HFF-Myc (cell line): ENCODE measurements around the gene MTHFSD.

Source experiments
- DNase-seq: peaks from one replicate; pipeline ENCODE4 v3.0.0-alpha.2; 2011; ENCODE audit warnings: low read depth; ENCODE audit errors: extremely low read depth
- H3K4me3 ChIP-seq: replicated peaks from 2 replicates; pipeline ENCODE4 v1.5.1; 2011; ENCODE audit warnings: low read depth, mild to moderate bottlenecking, control low read depth, low read length
- TF ChIP-seq, protein P1 (sequence below): IDR thresholded peaks from 2 replicates; pipeline ENCODE4 v1.5.1; 2012; ENCODE audit warnings: mild to moderate bottlenecking, low read depth, low read length, control low read depth; ENCODE audit errors: missing control alignments

The MTHFSD gene

DNA sequence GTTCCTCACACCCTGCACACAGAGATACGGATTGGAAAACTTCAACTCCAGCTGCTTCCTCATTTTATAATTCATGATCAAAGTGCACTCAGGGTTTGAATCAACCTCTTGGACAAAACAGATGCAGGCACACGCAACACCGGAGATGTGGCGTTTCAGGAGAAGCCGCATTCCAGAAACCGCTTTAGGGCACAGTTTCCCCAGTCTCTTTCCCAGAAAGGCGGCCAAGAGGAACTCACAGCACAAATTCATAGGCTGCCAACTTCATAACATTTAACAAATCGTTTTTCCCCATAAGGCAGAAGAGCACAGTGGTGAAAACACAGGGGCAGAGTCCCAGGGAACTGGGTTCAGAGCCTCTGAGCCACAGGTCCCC, 8.4 kb downstream of the MTHFSD start:
- TF ChIP-seq, protein P1, sequence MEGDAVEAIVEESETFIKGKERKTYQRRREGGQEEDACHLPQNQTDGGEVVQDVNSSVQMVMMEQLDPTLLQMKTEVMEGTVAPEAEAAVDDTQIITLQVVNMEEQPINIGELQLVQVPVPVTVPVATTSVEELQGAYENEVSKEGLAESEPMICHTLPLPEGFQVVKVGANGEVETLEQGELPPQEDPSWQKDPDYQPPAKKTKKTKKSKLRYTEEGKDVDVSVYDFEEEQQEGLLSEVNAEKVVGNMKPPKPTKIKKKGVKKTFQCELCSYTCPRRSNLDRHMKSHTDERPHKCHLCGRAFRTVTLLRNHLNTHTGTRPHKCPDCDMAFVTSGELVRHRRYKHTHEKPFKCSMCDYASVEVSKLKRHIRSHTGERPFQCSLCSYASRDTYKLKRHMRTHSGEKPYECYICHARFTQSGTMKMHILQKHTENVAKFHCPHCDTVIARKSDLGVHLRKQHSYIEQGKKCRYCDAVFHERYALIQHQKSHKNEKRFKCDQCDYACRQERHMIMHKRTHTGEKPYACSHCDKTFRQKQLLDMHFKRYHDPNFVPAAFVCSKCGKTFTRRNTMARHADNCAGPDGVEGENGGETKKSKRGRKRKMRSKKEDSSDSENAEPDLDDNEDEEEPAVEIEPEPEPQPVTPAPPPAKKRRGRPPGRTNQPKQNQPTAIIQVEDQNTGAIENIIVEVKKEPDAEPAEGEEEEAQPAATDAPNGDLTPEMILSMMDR = no peak
- H3K4me3 ChIP-seq = no peak overlapping the region
- DNase-seq = no peak

DNA sequence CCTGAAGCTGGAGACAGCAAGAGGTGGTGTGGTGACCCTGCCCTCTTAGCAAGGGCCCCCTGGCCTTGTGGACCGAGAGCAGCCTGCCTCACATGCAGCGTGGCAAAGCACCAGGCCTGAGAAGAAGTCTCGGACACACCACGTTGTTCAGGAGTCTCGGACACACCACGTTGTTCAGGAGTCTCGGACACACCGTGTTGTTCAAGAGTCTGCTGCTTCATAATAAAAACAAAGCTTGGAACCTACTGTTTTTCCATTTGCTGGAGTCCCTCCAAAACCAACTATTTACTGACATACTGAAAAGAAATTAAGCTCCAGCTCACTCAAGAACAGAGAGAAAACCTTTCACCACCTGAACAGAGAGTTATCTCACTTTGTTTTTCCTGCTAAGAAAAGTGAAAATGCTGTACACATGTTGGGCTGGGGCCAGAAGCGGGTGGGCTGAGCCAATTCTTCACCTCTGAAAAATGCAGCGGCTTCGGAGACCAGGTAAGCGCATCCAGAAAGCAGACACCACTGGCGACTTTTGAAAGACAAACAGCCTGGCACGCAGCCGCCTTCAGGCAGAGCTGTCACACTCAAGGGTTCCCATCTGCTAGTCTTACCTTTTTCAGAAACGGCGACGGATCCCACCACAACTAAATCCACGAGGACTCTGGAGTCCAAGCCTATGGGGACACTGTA, 8.9 kb downstream of the MTHFSD start:
- no peak for DNase-seq
- no peak overlapping the region for H3K4me3 ChIP-seq
- TF ChIP-seq, protein P1 = no peak

DNA sequence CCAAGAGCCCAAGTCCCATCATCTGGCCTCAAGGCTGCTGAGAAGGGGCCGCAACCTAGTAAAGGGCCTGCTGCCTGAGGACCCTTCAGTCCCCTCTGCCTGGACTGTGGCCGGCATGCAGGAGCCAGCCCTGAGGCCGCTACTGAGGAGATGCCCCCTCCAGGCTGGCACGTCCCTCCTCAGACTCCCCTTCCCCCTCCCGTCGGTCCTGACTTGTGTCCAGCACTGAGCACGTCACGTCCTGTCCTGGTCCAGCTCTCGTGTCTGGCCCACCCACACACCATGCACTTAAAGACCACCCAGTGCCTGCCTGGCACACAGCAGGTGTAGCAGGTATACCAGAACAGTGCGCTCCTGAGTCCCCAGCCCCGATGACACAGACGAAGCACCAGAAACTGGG, 9.6 kb downstream of the MTHFSD start:
- TF ChIP-seq, protein P1 = no peak
- H3K4me3 ChIP-seq = no peak overlapping the region
- DNase-seq = no peak

DNA sequence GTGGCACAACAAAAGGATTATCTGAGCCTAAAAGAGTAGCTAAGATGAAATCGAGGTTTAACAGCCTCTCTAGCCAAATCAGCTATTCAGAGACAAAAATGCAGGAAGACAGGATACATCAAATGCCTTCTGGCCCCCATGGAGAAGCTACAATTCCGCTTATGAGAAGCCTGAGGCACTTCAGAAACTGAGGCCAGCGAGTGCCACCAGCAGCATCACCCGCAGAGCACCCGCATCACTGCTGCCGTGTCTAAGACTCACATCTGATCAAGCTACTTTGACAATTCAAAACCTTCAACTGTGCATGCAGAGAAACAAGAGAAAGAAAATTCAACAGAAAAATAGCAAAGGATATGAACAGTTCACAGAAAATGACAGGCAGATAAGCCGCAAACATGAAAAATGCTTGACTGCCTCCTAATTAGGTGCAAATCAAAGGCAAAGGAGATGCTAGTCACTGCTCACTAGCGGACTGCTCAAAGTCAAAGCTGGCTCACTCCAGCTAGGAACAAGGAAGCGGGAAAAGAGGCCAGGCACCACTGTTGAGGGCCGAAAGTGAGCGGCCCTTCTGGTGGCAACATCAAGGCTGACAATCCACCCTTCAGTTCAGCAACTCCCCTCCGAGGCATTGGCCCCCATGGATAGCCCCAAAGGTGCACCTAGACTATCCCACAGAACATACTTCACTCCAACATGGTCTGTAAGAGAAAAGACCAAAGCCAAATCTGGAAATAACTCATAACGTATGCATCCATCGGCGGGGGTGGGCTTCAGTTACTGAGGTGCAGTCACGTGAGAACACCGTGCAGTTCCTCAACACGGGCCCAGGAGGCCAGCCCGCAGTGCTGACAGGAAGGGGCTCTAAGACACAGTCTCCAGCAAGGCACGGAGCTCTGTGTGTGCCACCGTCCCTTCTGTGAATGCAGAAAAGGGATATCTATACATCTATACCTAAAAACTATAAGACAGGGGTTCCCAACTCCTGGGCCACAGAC, 12.0 kb downstream of the MTHFSD start:
- H3K4me3 ChIP-seq = no peak overlapping the region
- DNase-seq = no peak
- TF ChIP-seq, protein P1 = no peak

DNA sequence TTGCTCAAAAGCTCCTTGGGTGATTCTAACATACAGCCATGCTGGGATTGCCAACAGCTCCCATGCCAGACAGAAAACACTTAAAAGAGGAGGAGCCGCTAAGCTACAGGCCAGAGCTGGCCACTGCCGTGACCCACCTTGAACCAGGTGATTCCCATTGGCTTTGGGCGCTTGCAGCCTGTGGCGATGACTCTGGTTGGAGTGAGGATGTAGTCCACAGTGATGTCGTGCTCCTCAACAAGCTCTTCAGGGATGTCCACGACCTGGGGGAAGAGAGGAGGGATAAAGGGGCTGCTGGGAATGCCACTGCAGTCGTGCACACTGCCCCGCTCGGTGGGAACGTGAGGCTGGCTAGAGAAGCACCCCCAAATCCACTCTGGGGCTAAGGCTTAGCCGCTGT, 13.5 kb downstream of the MTHFSD start:
- DNase-seq = no peak
- TF ChIP-seq, protein P1 = no peak
- no peak overlapping the region for H3K4me3 ChIP-seq

DNA sequence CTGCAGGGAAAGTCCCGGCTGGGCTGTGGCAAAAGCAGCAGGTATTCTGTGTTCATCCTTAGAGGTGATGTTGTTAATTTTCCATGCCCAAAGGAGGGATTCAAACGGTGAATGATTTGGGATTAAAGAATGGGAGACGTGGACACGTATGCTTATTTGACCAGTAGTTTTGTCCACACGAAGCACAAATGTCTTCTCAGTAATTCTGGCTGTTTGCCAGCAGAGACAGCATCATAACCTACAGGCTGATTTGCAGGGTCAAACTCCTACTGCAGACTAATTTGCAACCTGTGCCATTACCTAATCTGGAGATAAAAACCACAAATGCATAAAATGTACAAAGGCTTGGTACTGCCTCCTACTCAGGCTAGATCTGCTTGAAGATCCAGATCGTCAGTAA, 14.1 kb downstream of the MTHFSD start:
- TF ChIP-seq, protein P1 = no peak
- DNase-seq = no peak

More for the DNA sequence above, 14.1 kb downstream of the MTHFSD start:
- H3K4me3 ChIP-seq = no peak overlapping the region
